T-helper 1 cell treated with Interleukin-12 subunit alpha and Interleukin-12 subunit beta and Interleukin-4 antibody, amounts not matched to agents 30 μg/mL and 1 μg/mL, for 36 hours (primary cell): ENCODE data around the gene FAM222A.

Experiments used
- H3K27ac Mint-ChIP-seq: one replicate; pipeline ENCODE4 v1.8.0; 2021; ENCODE audit warnings: mild to moderate bottlenecking, mixed read lengths
- H3K27me3 Mint-ChIP-seq: one replicate; pipeline ENCODE4 v1.8.0; 2021; ENCODE audit warnings: low read depth, mixed read lengths
- H3K36me3 Mint-ChIP-seq: one replicate; pipeline ENCODE4 v1.8.0; 2021; ENCODE audit warnings: low read depth, mixed read lengths
- H3K4me1 Mint-ChIP-seq: one replicate; pipeline ENCODE4 v1.8.0; 2021; ENCODE audit warnings: low read depth, mixed read lengths
- H3K4me3 Mint-ChIP-seq: one replicate; pipeline ENCODE4 v1.8.0; 2021; ENCODE audit warnings: mild to moderate bottlenecking, moderate library complexity, mixed read lengths
- H3K9me3 Mint-ChIP-seq: one replicate; pipeline ENCODE4 v1.8.0; 2021; ENCODE audit warnings: mixed read lengths

The FAM222A gene

DNA sequence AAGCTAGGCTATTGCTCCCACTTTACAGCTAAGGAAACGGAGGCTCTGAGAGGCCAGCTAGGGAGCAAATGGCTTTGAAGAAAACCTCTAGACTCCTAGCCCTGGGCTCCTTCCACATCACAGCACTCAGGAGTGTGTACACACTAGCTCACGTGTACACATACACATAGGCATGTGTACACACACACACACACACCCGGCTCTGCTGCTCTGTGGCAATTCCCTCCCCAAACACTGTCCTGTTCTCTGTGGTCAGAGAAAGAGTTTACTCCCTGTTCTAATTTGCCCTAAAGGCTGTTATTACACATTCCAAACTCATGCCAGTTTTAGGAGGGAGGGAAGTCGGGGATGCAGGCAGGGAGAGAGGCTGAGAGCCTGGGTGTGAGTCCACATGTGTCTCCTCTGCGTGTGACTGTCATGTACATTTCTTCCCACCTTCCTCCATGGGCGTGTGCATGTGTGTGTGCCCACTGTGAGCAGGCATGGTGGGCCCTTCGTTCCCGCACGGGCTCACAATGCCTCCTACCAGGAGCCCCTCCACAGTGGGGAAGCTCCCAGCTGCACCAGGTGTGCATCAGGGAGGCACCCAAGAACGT, 105.4 kb downstream of the FAM222A start:
- Mint-ChIP-seq H3K36me3 (no peaks in the 10 kb centered on the region), H3K9me3 (no peaks in the 10 kb centered on the region), H3K27me3 (no peaks in the 10 kb centered on the region), H3K4me1 (no peaks in the 10 kb centered on the region), H3K27ac (no peak overlapping the region), H3K4me3 (no peak overlapping the region)
